Chondrocyte (in vitro differentiated cells): ENCODE measurements around the gene MAK. TPM values are rescaled to one million over a fixed set of nuclear protein-coding genes. Genes with fewer than 3 reads are reported as not detected.
A peak's percentile ranks its signal among the peaks of the same experiment; 100 is the strongest.
"Not testable (repeated sequence)": the region's sequence is repeated elsewhere in the genome, so short reads cannot be mapped to it uniquely, and the experiment has no call there.

Experiments used
- DNase-seq: peaks from one replicate; pipeline ENCODE4 v3.0.0; 2021; ENCODE audit warnings: mixed read lengths, low spot score
- H3K27ac Mint-ChIP-seq: one replicate; pipeline ENCODE4 v1.8.0; 2021; ENCODE audit warnings: mild to moderate bottlenecking, moderate library complexity, mixed read lengths; ENCODE audit not compliant: unreplicated experiment
- H3K27me3 Mint-ChIP-seq: 2 replicates; pipeline ENCODE4 v1.8.0; 2021; ENCODE audit warnings: low read depth, mixed read lengths
- H3K36me3 Mint-ChIP-seq: 2 replicates; pipeline ENCODE4 v1.8.0; 2021; ENCODE audit warnings: low read depth, mixed read lengths
- H3K4me1 Mint-ChIP-seq: 2 replicates; pipeline ENCODE4 v1.8.0; 2021; ENCODE audit warnings: low read depth, mild to moderate bottlenecking, mixed read lengths
- H3K4me3 Mint-ChIP-seq: one replicate; pipeline ENCODE4 v1.8.0; 2021; ENCODE audit warnings: mild to moderate bottlenecking, moderate library complexity, mixed read lengths; ENCODE audit not compliant: unreplicated experiment
- H3K9me3 Mint-ChIP-seq: 2 replicates; pipeline ENCODE4 v1.8.0; 2021; ENCODE audit warnings: low read depth, mixed read lengths
- CTCF ChIP-seq: fragments of 200-600 bp; sonication (generic); IDR thresholded peaks from 2 replicates; pipeline ENCODE4 v1.5.0; 2021; ENCODE audit warnings: antibody characterized with exemption, mild to moderate bottlenecking, moderate library complexity
- total RNA-seq: library from RNA; stranded (reverse); gene quantifications from 3 replicates; pipeline ENCODE4 v1.2.1, GENCODE V29; 2021

MAK gene
- total RNA-seq, 1 donor from 2014 or later = not detected

DNA sequence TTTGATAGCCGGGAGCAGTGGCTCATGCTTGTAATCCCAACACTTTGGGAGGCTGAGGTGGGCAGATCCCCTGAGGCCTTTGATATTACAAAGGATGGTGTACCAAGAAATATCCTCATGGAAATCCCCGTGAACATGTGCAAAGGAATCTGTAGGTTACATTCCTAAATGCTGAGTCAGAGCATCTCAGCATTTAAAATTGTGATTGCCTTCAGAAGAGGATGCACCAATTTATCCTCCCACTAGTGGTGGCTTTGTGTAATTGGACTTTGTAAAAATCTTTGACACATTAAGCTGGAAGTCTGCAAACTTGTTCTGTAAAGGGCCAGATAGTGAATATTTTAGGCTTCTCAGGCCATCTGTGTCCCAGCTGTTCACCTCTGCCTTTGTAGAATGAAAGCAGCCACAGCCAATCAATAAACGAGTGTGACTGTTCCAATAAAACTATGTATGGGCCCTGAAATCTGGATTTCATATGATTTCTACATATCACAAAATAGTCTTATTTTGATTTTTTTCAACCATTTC is 79.0 kb downstream of the MAK start:
- TF ChIP-seq CTCF = peak; percentile 81
- Mint-ChIP-seq H3K27me3 (no peaks in the 10 kb centered on the region), H3K4me3 (no peak overlapping the region), H3K9me3 (no peaks in the 10 kb centered on the region), H3K4me1 (peaks cover 17% of the 10 kb centered on the region), H3K36me3 (peaks cover 16% of the 10 kb centered on the region), H3K27ac (peak overlapping the region; percentile 85)
- DNase-seq = no peak

GRCh38 chr6:10756085-10756484 is 82.3 kb downstream of the MAK start:
- peaks cover 17% of the 10 kb centered on the region for H3K4me1 Mint-ChIP-seq
- H3K36me3 Mint-ChIP-seq = peaks cover 27% of the 10 kb centered on the region
- H3K27ac Mint-ChIP-seq = no peak overlapping the region
- no peaks in the 10 kb centered on the region for H3K27me3 Mint-ChIP-seq
- H3K9me3 Mint-ChIP-seq = no peaks in the 10 kb centered on the region
- no peak for TF ChIP-seq CTCF
- DNase-seq = no peak
- no peak overlapping the region for H3K4me3 Mint-ChIP-seq

GRCh38 chr6:10751757-10752156 is 86.6 kb downstream of the MAK start:
- DNase-seq, H3K4me3 Mint-ChIP-seq, H3K27ac Mint-ChIP-seq, H3K27me3 Mint-ChIP-seq, H3K9me3 Mint-ChIP-seq: not testable (repeated sequence)
- peaks cover 26% of the 10 kb centered on the region for H3K4me1 Mint-ChIP-seq
- H3K36me3 Mint-ChIP-seq = peaks cover 23% of the 10 kb centered on the region

- Mint-ChIP-seq H3K36me3 (peaks cover 17% of the 10 kb centered on the region), H3K4me1 (peaks cover 28% of the 10 kb centered on the region)
- H3K27me3 Mint-ChIP-seq, H3K4me3 Mint-ChIP-seq, H3K9me3 Mint-ChIP-seq, DNase-seq, H3K27ac Mint-ChIP-seq: not testable (repeated sequence)
Measured at GRCh38 chr6:10750568-10750967, 87.8 kb downstream of the MAK start.

DNA sequence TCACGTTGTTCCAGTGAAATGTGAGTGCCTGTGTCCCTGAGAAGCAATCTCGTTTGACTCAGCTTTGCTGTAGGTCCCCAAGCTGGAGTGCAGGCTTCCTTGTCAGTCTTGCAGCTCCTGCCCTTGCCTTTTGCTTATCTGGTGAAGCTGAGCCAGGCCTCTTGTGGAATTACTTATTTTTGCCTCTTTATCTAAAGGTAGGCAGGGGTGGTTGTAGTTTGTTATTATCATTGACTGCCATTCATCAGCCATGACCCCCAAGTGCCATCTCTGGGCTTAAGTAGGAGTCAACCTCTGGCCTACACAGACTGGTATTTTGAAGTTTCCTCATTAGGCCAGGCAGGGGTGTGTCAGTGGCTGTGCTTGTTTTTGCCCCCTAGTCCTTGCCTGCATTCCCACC is 88.6 kb downstream of the MAK start:
- Mint-ChIP-seq H3K27me3 (no peaks in the 10 kb centered on the region), H3K4me3 (no peak overlapping the region), H3K36me3 (peaks cover 14% of the 10 kb centered on the region), H3K4me1 (peaks cover 28% of the 10 kb centered on the region), H3K9me3 (no peaks in the 10 kb centered on the region), H3K27ac (no peak overlapping the region)
- no peak for DNase-seq
- no peak for TF ChIP-seq CTCF

- H3K9me3 Mint-ChIP-seq = no peaks in the 10 kb centered on the region
- peak; percentile 99 for DNase-seq
- peak within 1 kb of the TSS; percentile 94 for H3K27ac Mint-ChIP-seq
- H3K27me3 Mint-ChIP-seq = no peaks in the 10 kb centered on the region
- peak; percentile 11 for TF ChIP-seq CTCF
- H3K36me3 Mint-ChIP-seq = peaks cover 5% of the 10 kb centered on the region
- H3K4me3 Mint-ChIP-seq = peak within 1 kb of the TSS; percentile 92
- peaks cover 28% of the 10 kb centered on the region for H3K4me1 Mint-ChIP-seq
Measured at GRCh38 chr6:10747251-10747972, 90.9 kb downstream of the MAK start, which contains the start of gene TMEM14B. TSS of gene TMEM14B (plus strand) at chr6:10747805. CDS start at chr6:10749246, 1,441 bp downstream.
